Hematopoietic multipotent progenitor cell treated with erythropoietin and hydrocortisone succinate and interleukin-3 and kit ligand, for 6 days (in vitro differentiated cells): ENCODE measurements around the gene BEND5.

Source experiments
- DNase-seq: peaks from one replicate; pipeline ENCODE4 v3.0.0-alpha.2; 2015

BEND5 gene

GRCh38 chr1:48761411-48761810, 15.3 kb downstream of the BEND5 start:
- DNase-seq, result no peak

- DNase-seq, result no peak
Observed at GRCh38 chr1:48760857-48761256, 15.8 kb downstream of the BEND5 start.

- no peak for DNase-seq
Observed at GRCh38 chr1:48758976-48759375, 17.7 kb downstream of the BEND5 start.

DNA sequence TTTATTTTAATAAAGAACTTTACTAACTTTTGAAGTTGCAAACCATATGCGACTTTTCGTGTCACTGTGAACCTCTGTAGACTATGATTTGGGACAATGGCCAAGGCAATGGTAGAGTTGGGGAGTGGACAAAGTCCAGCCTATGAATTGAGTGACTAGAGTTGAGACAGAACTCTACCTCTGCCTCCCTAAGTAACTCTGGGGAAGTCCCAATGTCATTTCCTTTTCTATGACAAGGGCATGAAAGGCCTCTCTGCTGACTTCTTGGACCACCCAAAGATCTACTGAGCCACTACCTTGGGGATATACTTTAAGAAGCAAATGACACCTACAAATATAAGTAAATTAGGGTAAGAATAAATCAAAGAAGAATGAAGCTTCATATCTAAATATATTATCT, 19.3 kb downstream of the BEND5 start:
- DNase-seq, result no peak

- DNase-seq, result no peak
Observed at GRCh38 chr1:48756683-48757316, 19.9 kb downstream of the BEND5 start.

- DNase-seq, result no peak
Observed at GRCh38 chr1:48753293-48753692, 23.4 kb downstream of the BEND5 start.

- no peak for DNase-seq
Observed at GRCh38 chr1:48750109-48750508, 26.6 kb downstream of the BEND5 start.

GRCh38 chr1:48749068-48749467, 27.6 kb downstream of the BEND5 start:
- no peak for DNase-seq

DNA sequence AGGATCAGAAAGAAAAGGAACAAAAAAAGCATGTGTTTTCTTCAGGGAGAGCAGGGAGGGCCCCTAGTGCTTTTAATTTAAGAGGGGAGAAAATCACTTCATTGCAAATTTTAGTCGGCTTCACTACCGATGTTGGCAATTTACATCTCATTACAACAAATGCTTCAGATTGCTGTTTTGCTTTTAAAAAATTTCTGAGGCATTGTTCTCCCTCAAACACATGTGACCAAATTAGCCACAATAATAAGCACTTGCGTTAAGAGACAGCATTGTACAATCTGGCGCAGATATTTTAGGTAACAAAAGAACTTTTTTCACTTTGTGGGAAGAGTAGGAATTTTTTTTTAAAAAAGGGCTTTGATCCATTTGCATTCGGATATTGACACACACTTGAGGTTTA, 29.8 kb downstream of the BEND5 start:
- no peak for DNase-seq

GRCh38 chr1:48744032-48744431, 32.7 kb downstream of the BEND5 start:
- no peak for DNase-seq

DNA sequence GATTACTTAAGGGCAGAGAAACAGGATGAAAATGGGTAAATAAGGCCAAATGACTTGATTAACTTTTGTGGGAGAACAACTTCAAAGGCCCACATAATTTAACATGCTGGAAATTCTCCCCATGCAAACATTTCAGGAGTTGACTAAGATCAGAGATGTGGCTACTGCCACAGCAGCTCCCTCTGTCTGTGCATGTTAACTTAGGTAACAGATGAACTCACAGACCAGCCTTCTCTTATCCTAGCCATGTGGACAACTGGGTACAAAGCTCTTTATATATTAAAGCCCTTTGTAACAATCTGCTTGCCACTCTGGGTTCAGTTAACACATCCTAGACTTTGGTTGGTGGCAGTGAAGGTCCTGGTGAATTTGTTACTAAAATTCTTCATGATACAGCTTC, 33.2 kb downstream of the BEND5 start:
- no peak for DNase-seq

- DNase-seq, result no peak
Observed at GRCh38 chr1:48741380-48741779, 35.3 kb downstream of the BEND5 start.

- DNase-seq, result no peak
Observed at GRCh38 chr1:48740621-48741020, 36.1 kb downstream of the BEND5 start.

- no peak for DNase-seq
Observed at GRCh38 chr1:48739091-48739490, 37.6 kb downstream of the BEND5 start.

- DNase-seq, result no peak
Observed at GRCh38 chr1:48738356-48738755, 38.3 kb downstream of the BEND5 start.

- DNase-seq, result no peak
Observed at GRCh38 chr1:48735796-48736195, 40.9 kb downstream of the BEND5 start.

- DNase-seq, result no peak
Observed at GRCh38 chr1:48730164-48730910, 46.4 kb downstream of the BEND5 start.

GRCh38 chr1:48728584-48728983, 48.1 kb downstream of the BEND5 start:
- DNase-seq, result no peak

- DNase-seq, result no peak
Observed at GRCh38 chr1:48726557-48727215, 50.0 kb downstream of the BEND5 start.

- DNase-seq, result no peak
Observed at GRCh38 chr1:48726139-48726538, 50.6 kb downstream of the BEND5 start.

DNA sequence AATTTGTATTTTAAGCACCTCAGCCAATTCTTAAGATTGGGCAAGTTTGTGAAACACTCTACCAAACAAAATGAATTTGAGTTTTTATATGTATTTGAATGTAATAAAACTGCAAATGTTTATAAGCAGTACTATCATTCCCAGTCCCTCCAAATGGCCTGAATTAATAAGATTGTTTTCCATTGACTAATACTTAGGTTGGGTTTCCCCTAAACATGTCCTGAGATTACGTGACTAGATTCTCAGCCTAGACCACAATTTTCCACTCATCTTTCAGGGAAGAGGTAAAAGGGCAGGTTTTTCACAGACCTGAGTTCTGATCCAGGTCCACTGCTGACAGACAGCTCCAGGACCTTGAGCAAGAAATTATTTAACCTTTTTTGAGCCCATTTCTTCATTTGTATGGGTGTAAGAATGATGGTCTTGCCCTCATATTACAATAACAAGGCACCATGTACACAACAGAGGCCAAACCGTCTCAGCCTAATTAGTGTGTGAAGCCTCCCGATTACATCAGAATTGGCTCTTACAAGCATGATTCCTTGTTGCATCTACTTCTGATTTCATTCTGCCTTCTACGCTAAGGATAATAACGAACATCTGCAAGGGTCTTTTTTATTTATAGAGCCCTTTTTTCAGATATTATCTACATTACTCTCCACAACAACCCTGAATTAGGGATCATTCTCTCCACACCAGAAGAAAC, 51.2 kb downstream of the BEND5 start:
- DNase-seq, result no peak

- no peak for DNase-seq
Observed at GRCh38 chr1:48720929-48721328, 55.8 kb downstream of the BEND5 start.

- no peak for DNase-seq
Observed at GRCh38 chr1:48718705-48719104, 58.0 kb downstream of the BEND5 start.
